HUDEP-2 (cell line): ENCODE results near the gene TMEM59L.

Experiments used
- DNase-seq, 76 experiments: peaks; one replicate each; lab custom pipeline; 2025; ENCODE audit not compliant: unreplicated experiment in 76 of 76; lab: John Stamatoyannopoulos, UW

The TMEM59L gene

GRCh38 chr19:18636183-18636968 lies 23.7 kb downstream of the TMEM59L start:
- peak; percentile 79 to 100 (median 98) for DNase-seq

- DNase-seq = no peak
Measured at GRCh38 chr19:18636969-18637629, 24.4 kb downstream of the TMEM59L start, which contains the start of gene KLHL26. Gene KLHL26, plus strand, starts transcription at chr19:18637028. Its CDS starts 27 bp downstream, at chr19:18637055.

- peak in 4 of 76 experiments; percentile 12 to 34 (median 17) for DNase-seq
Measured at GRCh38 chr19:18637673-18638630, 25.3 kb downstream of the TMEM59L start.

- DNase-seq = no peak
Measured at GRCh38 chr19:18639706-18640243, 27.1 kb downstream of the TMEM59L start.

GRCh38 chr19:18644196-18645034 lies 31.7 kb downstream of the TMEM59L start:
- peak in 15 of 76 experiments; percentile 13 to 44 (median 28) for DNase-seq

GRCh38 chr19:18645035-18645511 lies 32.4 kb downstream of the TMEM59L start:
- no peak for DNase-seq

- no peak for DNase-seq
Measured at GRCh38 chr19:18646535-18647370, 34.1 kb downstream of the TMEM59L start.

- DNase-seq = no peak
Measured at GRCh38 chr19:18647371-18647767, 34.7 kb downstream of the TMEM59L start.

- DNase-seq = no peak
Measured at GRCh38 chr19:18647807-18648206, 35.1 kb downstream of the TMEM59L start.

- DNase-seq = no peak
Measured at GRCh38 chr19:18648973-18649315, 36.3 kb downstream of the TMEM59L start.

- DNase-seq = no peak
Measured at GRCh38 chr19:18649371-18650020, 36.8 kb downstream of the TMEM59L start.

- DNase-seq = no peak
Measured at GRCh38 chr19:18650021-18650390, 37.3 kb downstream of the TMEM59L start.

- DNase-seq = no peak
Measured at GRCh38 chr19:18650468-18651041, 37.9 kb downstream of the TMEM59L start.

GRCh38 chr19:18651300-18651699 lies 38.6 kb downstream of the TMEM59L start:
- no peak for DNase-seq

- no peak for DNase-seq
Measured at GRCh38 chr19:18651733-18652132, 39.1 kb downstream of the TMEM59L start.

GRCh38 chr19:18653853-18654252 lies 41.2 kb downstream of the TMEM59L start:
- DNase-seq = no peak

- no peak for DNase-seq
Measured at GRCh38 chr19:18654469-18654868, 41.8 kb downstream of the TMEM59L start.
